Activated naive CD4-positive, alpha-beta T cell treated with anti-CD3 and anti-CD28 coated beads, Interleukin-2, amount 50 U/mL, for 16 hours (primary cell): ENCODE data around the gene OR51S1.
"Not testable (repeated sequence)": the region's sequence is repeated elsewhere in the genome, so short reads cannot be mapped to it uniquely, and the experiment has no call there.

Experiments
- DNase-seq: peaks from one replicate; pipeline ENCODE4 v3.0.0-alpha.2; 2020

Gene OR51S1

DNA sequence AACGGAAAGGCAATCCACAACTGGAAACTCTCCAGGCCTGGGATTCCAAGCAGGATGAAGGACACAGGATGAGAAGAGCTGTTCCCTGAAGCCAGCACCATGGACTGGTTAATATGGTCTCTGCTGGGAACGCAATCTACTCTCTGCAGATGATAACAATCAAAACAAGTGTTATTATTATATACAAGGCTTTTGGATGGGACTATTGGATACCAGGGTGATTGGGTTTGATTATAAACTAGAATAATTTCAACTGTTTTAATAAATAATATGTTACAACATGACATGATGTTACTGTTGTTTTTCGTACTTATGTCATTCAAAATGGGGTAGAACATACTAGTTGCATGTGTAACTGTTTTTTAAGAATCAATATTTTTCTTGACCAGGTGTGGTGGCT is 44.7 kb downstream of the OR51S1 start, which contains the start of gene OR52R1:
Gene OR52R1, minus strand, starts transcription at position 101 of the 400 bp plus-strand sequence. Its CDS starts 0 bp downstream, at position 101.
- DNase-seq: no peak

DNA sequence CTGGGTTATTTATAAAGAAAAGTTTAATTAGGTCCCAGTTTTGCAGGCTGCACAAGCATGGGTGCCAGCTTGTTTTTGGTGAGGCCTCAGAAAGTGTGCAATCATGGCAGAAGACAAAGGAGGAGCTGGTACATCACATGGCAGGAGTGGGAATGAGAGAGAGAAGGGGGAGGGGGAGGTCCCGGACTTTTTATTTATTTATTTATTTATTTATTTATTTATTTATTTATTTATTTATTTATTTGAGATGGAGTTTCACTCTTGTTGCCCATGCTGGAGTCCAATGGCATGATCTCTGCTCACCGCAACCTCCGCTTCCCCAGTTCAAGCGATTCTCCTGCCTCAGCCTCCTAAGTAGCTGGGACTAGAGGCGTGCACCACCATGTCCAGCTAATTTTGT is 47.7 kb downstream of the OR51S1 start:
- DNase-seq: not testable (repeated sequence)

DNA sequence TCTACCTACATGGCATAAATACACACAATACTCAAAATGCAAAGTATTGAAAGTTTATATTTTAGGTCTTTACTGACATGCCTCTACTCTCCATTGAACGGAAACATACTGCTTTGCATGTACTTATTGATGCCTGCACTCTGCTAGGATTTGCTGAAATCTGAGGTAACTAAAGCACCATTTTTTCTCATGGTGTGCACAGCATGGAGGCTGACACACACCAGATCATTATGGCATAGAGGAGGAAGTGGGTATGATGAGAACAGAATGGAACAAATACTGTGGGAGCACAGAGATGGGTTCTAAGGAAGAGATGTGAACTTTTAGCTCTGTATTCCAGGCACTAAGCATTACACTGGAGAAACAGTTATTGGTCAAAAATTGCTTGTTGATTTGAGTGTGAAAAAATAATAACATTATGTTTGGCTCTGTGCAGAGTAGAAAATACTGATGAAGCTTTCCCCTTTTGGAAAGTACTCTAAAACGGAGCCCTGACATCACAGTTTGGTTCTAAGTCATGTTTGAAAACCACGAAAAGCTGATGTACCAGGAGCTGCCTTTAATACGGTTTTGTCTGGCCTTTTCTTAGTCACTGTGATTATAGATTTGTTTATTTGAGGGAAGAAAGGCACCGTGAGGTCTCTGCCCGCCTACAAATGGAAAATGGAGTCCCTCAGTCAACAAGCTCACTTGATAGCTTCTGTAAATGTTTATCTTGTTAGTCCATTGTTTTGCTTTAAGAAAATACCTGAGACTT is 50.4 kb downstream of the OR51S1 start:
- no peak for DNase-seq
